GM12878 (cell line): ENCODE measurements around the gene AHNAK. TPM values are rescaled to one million over a fixed set of nuclear protein-coding genes. Genes with fewer than 3 reads are reported as not detected.

Experiments used
- ATAC-seq: fragments of 200-7000 bp; cut with Tn5 transposase; 3 replicates; pipeline ENCODE4 v1.9.1; 2020; ENCODE audit warnings: mild to moderate bottlenecking, moderate library complexity
- BruUV-seq: library from RNA; stranded (reverse); fragments of 400-500 nt; replicated peaks from 2 replicates; lab custom pipeline; 2021; lab: Mats Ljungman, UMichigan
- CTCF ChIA-PET: fragments of 300-600 bp; sonication (Branson Sonifier 250); formaldehyde crosslinking; extraction: SDS; loops from one replicate; lab custom pipeline; 2021; ENCODE audit warnings: inconsistent platforms; lab: Yijun Ruan, JAX
- POLR2A ChIA-PET: fragments of 350-600 bp; formaldehyde crosslinking; extraction: SDS; loops from one replicate; lab custom pipeline; 2021; ENCODE audit warnings: inconsistent platforms; lab: Charles Lee
- RAD21 ChIA-PET: fragments of 300-600 bp; sonication (Branson Sonifier 250); formaldehyde crosslinking; loops from one replicate; lab custom pipeline; 2023; ENCODE audit warnings: antibody characterized with exemption; ENCODE audit not compliant: unreplicated experiment; lab: Charles Lee
- SMC1A ChIA-PET: fragments of 300-600 bp; sonication (Branson Sonifier 250); formaldehyde crosslinking; loops from one replicate; lab custom pipeline; 2023; ENCODE audit not compliant: unreplicated experiment, uncharacterized antibody; lab: Charles Lee
- DNase-seq: peaks from one replicate; pipeline ENCODE4 v3.0.0-alpha.2; 2011; ENCODE audit warnings: low read depth, low spot score
- FAIRE-seq: peaks from 3 replicates; lab custom pipeline; 2011; peaks lifted over from hg19 to GRCh38; lab: Jason Lieb, UNC
- H2AFZ ChIP-seq: 2 replicates; pipeline ENCODE4 v1.6.0; 2011; ENCODE audit warnings: low read depth, low read length, control low read depth; ENCODE audit not compliant: control insufficient read depth
- H3K27ac ChIP-seq: 2 replicates; pipeline ENCODE4 v1.5.1; 2011; ENCODE audit warnings: control low read depth; ENCODE audit not compliant: control insufficient read depth, insufficient read depth
- H3K27me3 ChIP-seq, 2 experiments: replicated peaks in 1 of 2; 2 replicates each; pipeline versions ENCODE4 v1.6.0 to v1.6.1; 2011; ENCODE audit warnings: low read length in 1 of 2; ENCODE audit not compliant: control insufficient read depth in 2 of 2, insufficient read depth in 2 of 2
- H3K36me3 ChIP-seq, 2 experiments: 2 replicates each; pipeline ENCODE4 v1.5.1; 2011; ENCODE audit warnings: low read length in 1 of 2; ENCODE audit not compliant: control insufficient read depth in 2 of 2, insufficient read depth in 2 of 2
- H3K4me1 ChIP-seq: 2 replicates; pipeline ENCODE4 v1.6.1; 2011; ENCODE audit warnings: mild to moderate bottlenecking, low read length, moderate library complexity, mixed read lengths; ENCODE audit not compliant: control insufficient read depth, insufficient read depth
- H3K4me2 ChIP-seq: 2 replicates; pipeline ENCODE4 v1.6.0; 2011; ENCODE audit warnings: control low read depth; ENCODE audit not compliant: control insufficient read depth, insufficient read depth
- H3K4me3 ChIP-seq: fragments of 200-600 bp; sonication (generic); 2 replicates; pipeline ENCODE4 v1.5.1; 2016
- H3K79me2 ChIP-seq: 2 replicates; pipeline ENCODE4 v1.6.0; 2011; ENCODE audit warnings: low read length; ENCODE audit not compliant: control insufficient read depth, insufficient read depth
- H3K9ac ChIP-seq: 2 replicates; pipeline ENCODE4 v1.8.0; 2011; ENCODE audit warnings: low read length, control low read depth, mixed read lengths; ENCODE audit not compliant: control insufficient read depth, insufficient read depth
- H3K9me3 ChIP-seq: replicated peaks from 3 replicates; pipeline ENCODE4 v1.5.1; 2011; ENCODE audit warnings: mild to moderate bottlenecking, low read length; ENCODE audit not compliant: control insufficient read depth, insufficient read depth
- H4K20me1 ChIP-seq: 2 replicates; pipeline ENCODE4 v1.6.0; 2011; ENCODE audit not compliant: control insufficient read depth, insufficient read depth
- BACH1 ChIP-seq: fragments of 450-650 bp; IDR thresholded peaks from 2 replicates; pipeline ENCODE4 v1.6.1; 2017; ENCODE audit warnings: mild to moderate bottlenecking, borderline replicate concordance
- BCL3 ChIP-seq: IDR thresholded peaks from 2 replicates; pipeline ENCODE4 v1.6.1; 2011; ENCODE audit warnings: borderline replicate concordance, low read depth, mild to moderate bottlenecking, moderate library complexity, low read length; ENCODE audit not compliant: insufficient read depth, poor library complexity, severe bottlenecking
- BCLAF1 ChIP-seq: fragments of 450-650 bp; IDR thresholded peaks from 2 replicates; pipeline ENCODE4 v1.6.1; 2017; ENCODE audit warnings: antibody characterized with exemption, mild to moderate bottlenecking, moderate library complexity
- BRCA1 ChIP-seq: IDR thresholded peaks from 2 replicates; pipeline ENCODE4 v1.6.1; 2011; ENCODE audit warnings: low read depth, low read length, improper control_type of control experiment
- CHD1 ChIP-seq: IDR thresholded peaks from 2 replicates; pipeline ENCODE4 v1.6.1; 2012; ENCODE audit warnings: low read depth, low read length, improper control_type of control experiment
- EGR1 ChIP-seq, 2 experiments: IDR thresholded peaks; 1 replicate in 1 of 2; 2 replicates in 1 of 2; pipeline ENCODE4 v1.6.1; 2011 to 2012; ENCODE audit warnings: low read depth in 2 of 2, low read length in 2 of 2, borderline replicate concordance in 1 of 2, mild to moderate bottlenecking in 1 of 2, moderate library complexity in 1 of 2
- ESRRA ChIP-seq: IDR thresholded peaks from 2 replicates; pipeline ENCODE4 v1.6.1; 2012; ENCODE audit warnings: mild to moderate bottlenecking, low read length, improper control_type of control experiment
- GATAD2B ChIP-seq: fragments of 450-650 bp; conservative IDR thresholded peaks from 2 replicates; pipeline ENCODE4 v1.6.1; 2017; ENCODE audit warnings: low read depth, mild to moderate bottlenecking, moderate library complexity
- HDAC2 ChIP-seq: fragments of 200-600 bp; sonication (generic); IDR thresholded peaks from 2 replicates; pipeline ENCODE4 v1.6.1; 2017
- HDGF ChIP-seq: fragments of 450-650 bp; IDR thresholded peaks from 2 replicates; pipeline ENCODE4 v1.6.1; 2016; ENCODE audit warnings: antibody characterized with exemption
- IKZF1 ChIP-seq: fragments of 450-650 bp; conservative IDR thresholded peaks from 2 replicates; pipeline ENCODE4 v1.6.1; 2017; ENCODE audit warnings: antibody characterized with exemption, mild to moderate bottlenecking
- JUNB ChIP-seq: IDR thresholded peaks from 2 replicates; pipeline ENCODE4 v1.6.1; 2016; ENCODE audit warnings: antibody characterized with exemption, mild to moderate bottlenecking
- LARP7 ChIP-seq: fragments of 450-650 bp; IDR thresholded peaks from 2 replicates; pipeline ENCODE4 v1.6.1; 2017; ENCODE audit warnings: mild to moderate bottlenecking
- MEF2A ChIP-seq: IDR thresholded peaks from 2 replicates; pipeline ENCODE4 v1.6.1; 2011; ENCODE audit warnings: low read depth, mild to moderate bottlenecking, low read length, moderate library complexity; ENCODE audit not compliant: insufficient read depth
- MYC ChIP-seq: IDR thresholded peaks from 2 replicates; pipeline ENCODE4 v1.6.1; 2011; ENCODE audit warnings: mild to moderate bottlenecking, low read length, moderate library complexity, inconsistent platforms; ENCODE audit not compliant: insufficient read depth, insufficient replicate concordance, insufficient read length, severe bottlenecking
- SREBF1 ChIP-seq: IDR thresholded peaks from 2 replicates; pipeline ENCODE4 v1.6.1; 2012; ENCODE audit warnings: mild to moderate bottlenecking, low read length
- SREBF2 ChIP-seq: IDR thresholded peaks from 2 replicates; pipeline ENCODE4 v1.6.1; 2012; ENCODE audit warnings: mild to moderate bottlenecking, low read length
- TARDBP ChIP-seq: IDR thresholded peaks from 2 replicates; pipeline ENCODE4 v1.6.1; 2016; ENCODE audit warnings: borderline replicate concordance
- WRNIP1 ChIP-seq: IDR thresholded peaks from 2 replicates; pipeline ENCODE4 v1.6.1; 2011; ENCODE audit warnings: low read depth, low read length, improper control_type of control experiment, borderline replicate concordance
- ZBTB11 ChIP-seq: fragments of 450-650 bp; formaldehyde crosslinking; IDR thresholded peaks from 2 replicates; pipeline ENCODE4 v1.5.0; 2022; ENCODE audit warnings: mild to moderate bottlenecking, missing genetic modification characterization
- WGBS: methylation state at CpG from one replicate; pipeline ENCODE4 v1.1.6; 2016; ENCODE audit warnings: low lambda C conversion rate; ENCODE audit not compliant: insufficient replicate concordance, insufficient coverage; ENCODE audit errors: missing lambda C conversion rate; 5-methylcytosine and 5-hydroxymethylcytosine counted together
- in situ Hi-C: fragments of 300-500 bp; cut with MboI; formaldehyde crosslinking; loops from 9 replicates; pipeline ENCODE4 v1.14.3; 2018; ENCODE audit warnings: mixed read lengths
- intact Hi-C: fragments of 100-400 bp; cut with micrococcal nuclease; formaldehyde crosslinking; loops from one replicate; pipeline ENCODE4 v1.14.2; 2022; ENCODE audit not compliant: unreplicated experiment
- polyA plus RNA-seq, 11 experiments: library from polyadenylated mRNA; depleted of rRNA in 4 of 11; unstranded in 6 of 11; stranded (reverse) in 5 of 11; fragments of >200 nt; fragmentation: Nextera tagmentation in 4 of 11; fragmentation: Illumina TruSeq in 1 of 11; extraction: Ambion mirVana in 4 of 11; extraction: Trizol in 1 of 11; gene quantifications; 1 replicate in 1 of 11; 2 replicates in 10 of 11; pipeline versions ENCODE4 v1.2.1 to v1.2.3, GENCODE V29; 2011 to 2016; ENCODE audit warnings: inconsistent platforms in 2 of 11, missing spikeins in 2 of 11, low read depth in 1 of 11
- total RNA-seq, 4 experiments: library from RNA; depleted of rRNA in 3 of 4; stranded (reverse); fragments of >200 nt in 3 of 4; fragmentation: Illumina TruSeq in 1 of 4; extraction: Trizol in 1 of 4; gene quantifications; 2 replicates each; pipeline versions ENCODE4 v1.2.1 to v1.2.3, GENCODE V29; 2013 to 2021

The AHNAK gene
- total and polyA plus RNA-seq, 10 of the 15 experiments (the other 5 are each of a cell fraction or from before 2014, with no cell fraction given), result 0.76 to 90.3 (median 19.4) TPM

GRCh38 chr11:62513626-62514025 lies 33.0 kb downstream of the AHNAK start:
- no TSS peak for BruUV-seq
- TF ChIP-seq ESRRA, result no peak
- TF ChIP-seq BCLAF1, result no peak
- no peak for TF ChIP-seq MYC
- no peak for TF ChIP-seq CHD1
- no peak for TF ChIP-seq SREBF1
- TF ChIP-seq HDGF, result no peak
- no peak for TF ChIP-seq JUNB
- no peak for TF ChIP-seq EGR1 (IDR thresholded peaks at IDR 0.05; ENCODE audit: borderline replicate concordance in 1 of 2, low read depth in 2 of 2, low read length in 2 of 2)
- TF ChIP-seq IKZF1, result no peak
- no peak for TF ChIP-seq BCL3
- no peak for TF ChIP-seq BRCA1
- TF ChIP-seq ZBTB11 (CRISPR knock-in tag), result no peak
- no peak for TF ChIP-seq WRNIP1
- no peak for TF ChIP-seq SREBF2
- TF ChIP-seq BACH1, result no peak
- TF ChIP-seq MEF2A, result no peak
- TF ChIP-seq LARP7, result no peak
- no peak for TF ChIP-seq HDAC2
- TF ChIP-seq TARDBP, result no peak
- TF ChIP-seq GATAD2B, result no peak
- CTCF ChIA-PET, result no interaction called here
- POLR2A ChIA-PET, result no interaction called here
- SMC1A ChIA-PET, result interaction anchor here (0.6 kb wide), 2 partner anchors 50 to 342 kb away, joined by 3 read pairs; no protein-coding TSS in a partner anchor
- no peak for DNase-seq
- ATAC-seq, result no peak
- in situ Hi-C loops, result no loop called here
- Histone ChIP-seq H3K9me3 (no peaks in the 10 kb centered on the region), H3K36me3 (peaks cover 0 to 2% of the 10 kb centered on the region in 2 experiments; a peak in 2 of 4 replicates), H3K4me2 (no peak overlapping the region), H3K4me1 (peaks cover 5% of the 10 kb centered on the region), H3K27ac (no peak overlapping the region), H2AFZ (no peak overlapping the region), H3K9ac (no peak overlapping the region), H3K4me3 (no peak overlapping the region), H3K79me2 (no peaks in the 10 kb centered on the region), H3K27me3 (no peaks in the 10 kb centered on the region; a peak in 1 of 4 replicates), H4K20me1 (no peaks in the 10 kb centered on the region)
- intact Hi-C loops, result no loop called here
- FAIRE-seq, result no peak
- WGBS, result 78% methylated on average over 10 of the region's 10 CpGs
- RAD21 ChIA-PET, result no interaction called here
